Naive thymus-derived CD8-positive, alpha-beta T cell (primary cell): ENCODE measurements around the gene TESPA1. TPM values are rescaled to one million over a fixed set of nuclear protein-coding genes. Genes with fewer than 3 reads are reported as not detected.
"Not testable (repeated sequence)": the region's sequence is repeated elsewhere in the genome, so short reads cannot be mapped to it uniquely, and the experiment has no call there.

Experiments used
- ATAC-seq, 2 donors: fragments of 150-1000 bp; cut with Tn5 transposase in 1 of 2; sonication (Bioruptor Pico), chemical (Tn5 transposase) in 1 of 2; 1 replicate in 1 of 2; 2 replicates in 1 of 2; pipeline ENCODE4 v1.10.0; 2021; ENCODE audit warnings: mild to moderate bottlenecking in 2 of 2, moderate library complexity in 2 of 2
- POLR2A ChIA-PET: fragments of 350-600 bp; sonication (Branson Sonifier 250); formaldehyde crosslinking; loops from one replicate; lab custom pipeline; 2021; ENCODE audit warnings: antibody characterized with exemption; lab: Charles Lee
- DNase-seq, 10 donors: peaks; one replicate each; pipeline versions ENCODE4 v3.0.0 to v3.0.0-alpha.2; 2020 to 2022
- H3K27ac Mint-ChIP-seq, 10 donors: one replicate each; pipeline ENCODE4 v1.8.0; 2020 to 2022; ENCODE audit warnings: mild to moderate bottlenecking in 10 of 10, mixed read lengths in 10 of 10, moderate library complexity in 4 of 10, inconsistent platforms in 1 of 10
- H3K27me3 Mint-ChIP-seq, 5 donors: one replicate each; pipeline ENCODE4 v1.8.0; 2021 to 2022; ENCODE audit warnings: mixed read lengths in 5 of 5
- H3K36me3 Mint-ChIP-seq, 3 donors: one replicate each; pipeline ENCODE4 v1.8.0; 2020 to 2022; ENCODE audit warnings: mixed read lengths in 3 of 3, mild to moderate bottlenecking in 2 of 3, inconsistent platforms in 1 of 3
- H3K4me1 Mint-ChIP-seq, 4 donors: one replicate each; pipeline ENCODE4 v1.8.0; 2021 to 2022; ENCODE audit warnings: mixed read lengths in 4 of 4
- H3K4me3 Mint-ChIP-seq, 10 donors: one replicate each; pipeline ENCODE4 v1.8.0; 2020 to 2022; ENCODE audit warnings: mild to moderate bottlenecking in 10 of 10, mixed read lengths in 10 of 10, moderate library complexity in 6 of 10, inconsistent platforms in 1 of 10
- H3K9me3 Mint-ChIP-seq, 9 donors: one replicate each; pipeline ENCODE4 v1.8.0; 2020 to 2022; ENCODE audit warnings: mixed read lengths in 9 of 9, mild to moderate bottlenecking in 3 of 9, inconsistent platforms in 1 of 9, moderate library complexity in 1 of 9
- polyA plus RNA-seq, 3 donors: library from polyadenylated mRNA; unstranded; fragments of 300-500 nt; fragmentation: Illumina TruSeq; gene quantifications; one replicate each; pipeline ENCODE4 v1.2.3, GENCODE V29; 2021
- total RNA-seq, 8 experiments: library from RNA in 2 of 8; stranded (reverse) in 2 of 8; gene quantifications; one replicate each; pipeline ENCODE4 v1.2.3 and lab custom pipeline; 2021 to 2026

TESPA1 gene
- total and polyA plus RNA-seq, 5 experiments from 2014 or later: 83.1 to 253 (median 245) TPM

DNA sequence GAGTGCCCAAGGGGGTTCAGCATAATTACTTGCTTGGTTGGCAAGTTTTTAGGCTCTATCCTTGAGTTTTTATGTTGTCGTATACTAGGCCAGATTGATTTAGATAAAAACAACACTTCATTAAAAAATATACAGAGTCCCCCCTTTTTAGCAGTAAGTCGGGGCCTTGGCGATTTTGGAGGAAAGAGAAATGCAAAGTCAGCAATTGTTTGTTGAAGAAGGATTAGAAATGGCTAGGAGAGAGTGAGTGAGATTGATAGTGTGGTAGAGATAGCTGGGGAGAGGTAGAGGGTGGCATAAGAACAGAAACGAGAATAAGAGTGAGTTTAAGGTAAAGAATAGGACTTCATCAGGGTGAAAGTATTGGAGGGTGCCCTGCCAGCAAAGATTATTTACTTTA is 41.3 kb downstream of the TESPA1 start:
- H3K27me3 Mint-ChIP-seq, H3K9me3 Mint-ChIP-seq, H3K27ac Mint-ChIP-seq, DNase-seq, ATAC-seq, POLR2A ChIA-PET, H3K4me3 Mint-ChIP-seq: not testable (repeated sequence)
- H3K4me1 Mint-ChIP-seq: peaks cover 0 to 15% (median 12%) of the 10 kb centered on the region in 4 donors
- peaks cover 4 to 20% (median 4%) of the 10 kb centered on the region in 3 donors for H3K36me3 Mint-ChIP-seq

DNA sequence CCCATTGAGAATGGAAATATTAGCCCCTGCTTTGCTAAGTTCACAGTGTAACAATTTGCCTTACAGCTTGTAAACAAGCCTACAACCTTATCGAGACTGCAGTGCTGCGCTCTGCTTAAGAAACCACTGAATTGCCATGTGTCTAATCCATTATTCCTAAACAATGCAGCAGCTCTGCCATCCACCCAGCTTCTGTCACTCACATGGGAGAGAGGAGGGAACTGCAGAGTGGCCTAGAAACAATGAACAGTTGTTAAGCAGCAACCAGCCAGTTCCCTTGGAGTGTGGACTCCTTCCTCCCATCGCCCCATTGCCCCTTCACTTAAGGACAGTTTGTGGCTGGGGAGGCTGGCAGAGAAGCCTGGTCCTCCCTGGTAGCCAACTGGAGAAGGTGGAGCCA is 42.9 kb downstream of the TESPA1 start:
- DNase-seq (no peak), ATAC-seq (no peak)
- H3K27me3 Mint-ChIP-seq: no peaks in the 10 kb centered on the region
- no peak overlapping the region for H3K27ac Mint-ChIP-seq
- peaks cover 0 to 5% (median 4%) of the 10 kb centered on the region in 3 donors for H3K36me3 Mint-ChIP-seq
- no peak overlapping the region for H3K4me3 Mint-ChIP-seq
- POLR2A ChIA-PET: no interaction called here
- peaks cover 4 to 6% (median 5%) of the 10 kb centered on the region in 4 donors for H3K4me1 Mint-ChIP-seq
- H3K9me3 Mint-ChIP-seq: no peaks in the 10 kb centered on the region

DNA sequence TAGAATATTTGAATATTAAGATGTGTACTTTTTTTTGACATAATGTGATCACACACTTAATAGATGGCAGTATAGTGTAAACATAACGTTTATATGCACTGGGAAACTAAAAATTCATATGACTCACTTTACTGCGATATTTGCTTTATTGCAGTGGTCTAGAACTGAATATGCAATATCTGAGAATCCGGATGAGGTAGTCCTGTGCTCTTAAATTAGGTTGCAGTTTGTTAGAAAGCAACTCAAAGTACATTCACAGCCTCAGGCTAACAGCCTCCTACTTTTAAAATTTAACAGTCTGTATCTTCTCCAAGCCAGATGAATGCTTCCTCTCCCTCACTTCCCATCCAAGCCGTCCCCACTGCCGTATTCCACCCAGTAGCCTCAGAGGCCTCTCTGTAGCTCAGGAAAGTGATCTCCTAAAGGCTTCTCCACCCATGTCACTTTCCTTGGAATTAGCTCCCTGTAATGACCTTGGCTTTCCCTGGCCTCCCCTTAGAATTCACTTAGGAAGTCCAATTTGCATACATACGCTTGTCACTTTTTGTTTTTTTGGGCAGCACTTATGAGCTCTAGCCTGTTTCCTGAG is 43.7 kb downstream of the TESPA1 start:
- no peaks in the 10 kb centered on the region for H3K27me3 Mint-ChIP-seq
- H3K27ac Mint-ChIP-seq: peak overlapping the region in 1 of 10 donors; percentile 53
- POLR2A ChIA-PET: no interaction called here
- ATAC-seq: no peak
- H3K4me1 Mint-ChIP-seq: peaks cover 8 to 13% (median 11%) of the 10 kb centered on the region in 4 donors
- no peaks in the 10 kb centered on the region for H3K9me3 Mint-ChIP-seq
- no peak for DNase-seq
- peaks cover 0 to 4% (median 3%) of the 10 kb centered on the region in 3 donors for H3K36me3 Mint-ChIP-seq
- no peak overlapping the region for H3K4me3 Mint-ChIP-seq

DNA sequence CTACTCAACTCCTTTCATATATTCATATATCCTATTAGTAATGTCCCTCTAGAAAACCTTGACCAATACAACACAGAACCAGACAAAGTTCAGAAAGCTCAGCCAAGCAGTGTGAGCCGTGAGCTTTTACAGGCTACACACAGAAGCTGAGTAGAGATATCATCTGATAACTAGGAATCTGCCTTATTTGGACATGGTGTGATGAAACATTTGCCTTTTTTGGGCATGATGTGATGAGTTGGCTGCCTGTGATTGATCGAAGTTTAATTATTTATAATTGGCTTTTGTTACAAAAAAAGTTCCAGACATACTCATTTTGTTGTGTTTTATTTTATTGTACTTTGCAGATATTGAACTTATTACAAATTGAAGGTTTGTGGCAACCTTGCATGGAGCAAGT is 46.6 kb downstream of the TESPA1 start:
- peak overlapping the region in 2 of 10 donors; percentile 31 to 47 for H3K27ac Mint-ChIP-seq
- no peaks in the 10 kb centered on the region for H3K9me3 Mint-ChIP-seq
- POLR2A ChIA-PET: no interaction called here

DNA sequence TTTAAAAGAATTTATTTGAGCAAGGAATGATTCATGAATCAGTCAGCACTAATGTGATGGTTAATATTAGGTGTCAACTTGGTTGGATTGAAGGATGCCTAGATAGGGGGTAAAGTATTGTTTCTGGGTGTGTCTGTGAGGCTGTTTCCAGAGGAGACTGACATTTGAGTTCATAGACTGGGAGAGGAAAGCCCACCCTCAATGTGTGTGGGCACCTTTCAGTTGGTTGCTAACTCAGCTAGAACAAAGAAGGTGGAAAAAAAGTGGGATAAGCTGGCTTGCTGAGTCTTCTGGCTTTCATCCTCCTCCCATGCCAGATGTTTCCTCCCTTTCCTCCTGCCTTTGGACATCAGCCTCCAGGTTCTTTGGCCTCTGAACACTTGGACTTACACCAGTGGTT is 47.2 kb downstream of the TESPA1 start:
- H3K27ac Mint-ChIP-seq: peak overlapping the region in 3 of 10 donors; percentile 77 to 98 (median 96)
- H3K4me1 Mint-ChIP-seq: peaks cover 28 to 47% (median 45%) of the 10 kb centered on the region in 4 donors

More for the DNA sequence above, 46.6 kb downstream of the TESPA1 start:
- DNase-seq (no peak), ATAC-seq (no peak)
- Mint-ChIP-seq H3K36me3 (peaks cover 0 to 4% (median 3%) of the 10 kb centered on the region in 3 donors), H3K4me1 (peaks cover 25 to 42% (median 40%) of the 10 kb centered on the region in 4 donors), H3K4me3 (no peak overlapping the region), H3K27me3 (no peaks in the 10 kb centered on the region)

DNA sequence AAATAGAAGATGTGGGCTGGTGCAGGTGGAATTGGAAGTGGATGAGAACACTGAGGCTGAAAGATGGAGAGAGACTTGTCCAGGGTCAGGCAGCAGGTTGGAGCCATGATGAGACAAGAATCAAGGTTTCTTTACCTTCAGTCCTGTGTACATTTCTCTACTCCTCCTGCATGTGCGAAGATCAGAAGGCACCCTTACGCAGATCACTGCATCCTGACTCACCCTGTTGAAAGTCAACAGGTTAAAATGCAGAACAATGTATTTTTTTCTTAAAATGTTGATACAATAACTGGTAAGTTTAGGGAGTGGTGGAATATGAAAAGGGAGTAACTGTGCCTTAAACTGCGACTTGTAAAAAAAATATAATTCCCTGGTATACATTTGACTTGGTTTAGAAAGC is 47.8 kb downstream of the TESPA1 start:
- Mint-ChIP-seq H3K4me1 (peaks cover 28 to 52% (median 50%) of the 10 kb centered on the region in 4 donors), H3K4me3 (peak overlapping the region in 1 of 10 donors; percentile 81), H3K27me3 (no peaks in the 10 kb centered on the region), H3K9me3 (no peaks in the 10 kb centered on the region), H3K27ac (peak overlapping the region in 4 of 10 donors; percentile 23 to 98 (median 86)), H3K36me3 (peaks cover 0 to 4% (median 3%) of the 10 kb centered on the region in 3 donors)
- ATAC-seq: no peak
- no peak for DNase-seq
- POLR2A ChIA-PET: interaction anchor here (0.7 kb wide), 1 partner anchor 11 kb away, joined by 3 read pairs; no protein-coding TSS in a partner anchor

More for the DNA sequence above, 47.2 kb downstream of the TESPA1 start:
- Mint-ChIP-seq H3K36me3 (peaks cover 0 to 4% (median 3%) of the 10 kb centered on the region in 3 donors), H3K9me3 (no peaks in the 10 kb centered on the region), H3K27me3 (no peaks in the 10 kb centered on the region), H3K4me3 (no peak overlapping the region)
- no peak for ATAC-seq
- no peak for DNase-seq
- POLR2A ChIA-PET: no interaction called here

DNA sequence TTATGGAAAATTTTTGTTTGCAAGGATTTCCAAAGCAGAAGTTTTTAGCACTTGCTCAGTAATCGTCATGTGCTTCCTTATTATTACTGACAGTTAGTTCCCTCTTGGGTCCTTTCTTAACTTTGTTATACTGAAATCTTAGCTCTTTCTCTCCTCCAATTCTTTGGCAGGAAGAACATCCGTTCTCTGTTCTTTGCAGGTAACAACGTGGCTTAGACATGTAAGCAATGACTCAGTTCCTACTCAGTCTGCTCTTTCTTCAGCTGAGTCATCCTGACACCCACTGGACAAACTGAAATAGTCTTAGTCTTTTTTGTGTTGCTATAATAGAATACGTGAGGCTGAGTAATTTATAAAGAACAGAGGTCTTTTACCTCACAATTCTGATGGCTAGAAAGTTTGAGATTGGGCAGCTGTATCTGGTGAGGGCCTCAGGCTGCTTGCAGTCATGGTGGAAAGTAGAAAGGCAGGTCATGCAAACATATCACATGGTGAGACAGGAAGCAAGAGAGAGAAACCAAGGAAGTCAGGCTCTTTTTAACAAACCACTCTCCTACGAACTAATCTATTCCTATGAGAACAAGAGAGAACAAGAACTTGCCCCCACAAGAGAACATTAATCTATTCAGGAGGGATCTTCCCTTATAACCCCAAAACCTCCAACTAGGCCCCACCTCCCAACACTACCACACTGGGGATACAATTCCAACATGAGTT is 49.2 kb downstream of the TESPA1 start:
- Mint-ChIP-seq H3K27ac (peak overlapping the region; percentile 48 to 98 (median 88)), H3K27me3 (no peaks in the 10 kb centered on the region), H3K4me1 (peaks cover 28 to 54% (median 51%) of the 10 kb centered on the region in 4 donors), H3K36me3 (peaks cover 0 to 15% (median 8%) of the 10 kb centered on the region in 3 donors), H3K9me3 (peaks cover 0 to 12% (median 8%) of the 10 kb centered on the region in 9 donors), H3K4me3 (peak overlapping the region in 9 of 10 donors; percentile 34 to 81 (median 54))
- ATAC-seq: peak; percentile 93 to 96
- peak in 5 of 10 donors; percentile 14 to 52 (median 27) for DNase-seq
- POLR2A ChIA-PET: interaction anchor here (0.7 to 2.4 kb wide), 5 partner anchors 11 to 81 kb away, joined by 3 to 11 read pairs (median 3); partner anchors contain the start of genes MUCL1 and TESPA1

DNA sequence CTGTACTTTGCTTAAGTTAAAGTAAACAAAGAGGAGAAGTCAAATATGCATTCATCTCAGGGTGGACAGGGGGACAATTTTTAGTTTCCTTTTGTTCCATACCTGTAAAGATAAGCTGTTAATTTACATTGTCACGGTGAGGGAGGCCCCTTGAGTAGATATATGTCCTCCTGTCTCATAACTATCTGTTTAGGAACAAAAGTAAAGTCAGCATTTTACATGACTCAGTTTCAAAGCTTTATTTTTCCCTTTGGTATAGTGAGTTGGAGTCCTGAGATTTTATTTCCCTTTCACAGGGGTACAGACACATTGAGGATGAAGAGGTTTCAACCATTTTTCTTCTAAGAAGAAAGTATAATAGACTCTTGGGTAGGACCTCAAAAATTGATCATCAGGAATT is 50.1 kb downstream of the TESPA1 start:
- ATAC-seq: no peak
- H3K36me3 Mint-ChIP-seq: peaks cover 0 to 21% (median 17%) of the 10 kb centered on the region in 3 donors
- DNase-seq: no peak
- H3K4me3 Mint-ChIP-seq: peak overlapping the region in 3 of 10 donors; percentile 3 to 12 (median 7)
- POLR2A ChIA-PET: interaction anchor here (1.0 to 2.4 kb wide), 4 partner anchors 12 to 79 kb away, joined by 3 to 11 read pairs (median 6); partner anchors contain the start of gene TESPA1
- H3K27ac Mint-ChIP-seq: peak overlapping the region in 5 of 10 donors; percentile 22 to 98 (median 49)
- H3K27me3 Mint-ChIP-seq: no peaks in the 10 kb centered on the region
- peaks cover 28 to 54% (median 51%) of the 10 kb centered on the region in 4 donors for H3K4me1 Mint-ChIP-seq
- H3K9me3 Mint-ChIP-seq: peaks cover 3 to 22% (median 17%) of the 10 kb centered on the region in 9 donors

DNA sequence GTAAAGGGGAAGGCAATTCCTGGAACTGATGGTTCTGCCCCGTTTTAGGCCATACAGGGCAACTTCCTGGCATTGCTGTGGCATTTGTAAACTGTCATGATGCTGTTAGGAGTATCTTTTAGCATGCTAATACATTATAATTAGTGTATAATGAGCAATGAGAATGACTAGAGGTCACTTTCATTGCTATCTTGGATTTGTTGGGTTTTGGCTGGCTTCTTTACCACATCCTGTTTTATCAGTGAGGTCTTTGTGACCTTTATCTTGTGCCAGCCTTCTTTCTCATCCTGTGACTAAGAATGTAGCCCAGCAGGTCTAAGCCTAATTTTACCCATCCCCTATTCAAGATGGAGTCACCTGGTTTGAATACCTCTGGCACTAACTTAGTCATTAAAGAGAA is 51.2 kb downstream of the TESPA1 start:
- no peak for ATAC-seq
- Mint-ChIP-seq H3K9me3 (peaks cover 3 to 27% (median 21%) of the 10 kb centered on the region in 9 donors), H3K4me1 (peaks cover 28 to 54% (median 51%) of the 10 kb centered on the region in 4 donors), H3K27me3 (no peaks in the 10 kb centered on the region), H3K27ac (peak overlapping the region in 3 of 10 donors; percentile 14 to 65 (median 22)), H3K4me3 (peak overlapping the region in 5 of 10 donors; percentile 7 to 47 (median 33)), H3K36me3 (peaks cover 0 to 24% (median 21%) of the 10 kb centered on the region in 3 donors)
- POLR2A ChIA-PET: no interaction called here
- DNase-seq: no peak

DNA sequence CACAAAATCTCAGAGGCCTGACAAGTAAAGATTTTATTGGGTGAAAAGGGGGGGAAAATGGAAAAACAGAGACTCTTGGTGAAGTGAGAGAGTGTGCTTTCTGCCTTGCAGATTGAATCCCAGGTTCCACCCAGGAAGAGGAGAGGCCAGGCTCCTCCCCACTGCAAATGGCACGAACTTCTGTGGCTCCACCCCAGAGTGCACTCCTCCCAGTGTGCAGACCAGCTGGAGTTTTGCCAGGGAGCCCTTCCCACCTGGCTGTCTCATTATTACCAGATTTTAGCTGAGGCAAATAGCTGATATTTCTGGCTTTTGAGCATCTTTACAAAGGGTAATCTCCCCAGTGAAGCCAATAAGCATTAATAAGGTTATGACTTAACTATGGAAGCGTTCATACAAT is 51.9 kb downstream of the TESPA1 start:
- H3K27ac Mint-ChIP-seq: peak overlapping the region in 3 of 10 donors; percentile 12 to 65 (median 14)
- ATAC-seq: no peak
- H3K9me3 Mint-ChIP-seq: peaks cover 3 to 27% (median 21%) of the 10 kb centered on the region in 9 donors
- no peak for DNase-seq
- peaks cover 0 to 24% (median 23%) of the 10 kb centered on the region in 3 donors for H3K36me3 Mint-ChIP-seq
- peaks cover 28 to 54% (median 51%) of the 10 kb centered on the region in 4 donors for H3K4me1 Mint-ChIP-seq
- peak overlapping the region in 3 of 10 donors; percentile 24 to 38 (median 33) for H3K4me3 Mint-ChIP-seq
- H3K27me3 Mint-ChIP-seq: no peaks in the 10 kb centered on the region
- POLR2A ChIA-PET: no interaction called here

DNA sequence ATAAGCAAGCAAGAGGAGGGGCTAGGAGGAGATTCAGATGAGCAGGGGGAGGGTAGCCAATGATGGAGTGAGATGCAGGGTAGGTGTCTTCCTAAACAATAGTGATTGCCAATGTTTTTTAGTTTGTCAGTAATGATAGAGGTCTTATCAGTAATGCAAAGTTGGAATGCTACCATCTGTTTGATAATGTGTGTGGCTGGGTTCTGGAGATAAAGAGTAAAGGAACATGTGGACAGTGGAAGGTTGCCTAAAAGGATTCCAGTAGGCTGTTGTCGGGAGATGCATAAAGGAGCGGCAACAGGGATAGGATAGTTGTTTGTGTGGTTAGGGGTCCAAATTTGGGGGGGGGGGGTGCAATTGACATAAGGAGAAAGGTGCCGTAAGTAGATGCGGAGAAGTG is 52.5 kb downstream of the TESPA1 start:
- DNase-seq: no peak
- Mint-ChIP-seq H3K36me3 (peaks cover 0 to 26% (median 24%) of the 10 kb centered on the region in 3 donors), H3K27ac (peak overlapping the region in 3 of 10 donors; percentile 6 to 84 (median 20)), H3K4me3 (no peak overlapping the region), H3K27me3 (no peaks in the 10 kb centered on the region), H3K9me3 (peaks cover 3 to 27% (median 23%) of the 10 kb centered on the region in 9 donors), H3K4me1 (peaks cover 28 to 54% (median 51%) of the 10 kb centered on the region in 4 donors)
- POLR2A ChIA-PET: no interaction called here
- ATAC-seq: no peak

DNA sequence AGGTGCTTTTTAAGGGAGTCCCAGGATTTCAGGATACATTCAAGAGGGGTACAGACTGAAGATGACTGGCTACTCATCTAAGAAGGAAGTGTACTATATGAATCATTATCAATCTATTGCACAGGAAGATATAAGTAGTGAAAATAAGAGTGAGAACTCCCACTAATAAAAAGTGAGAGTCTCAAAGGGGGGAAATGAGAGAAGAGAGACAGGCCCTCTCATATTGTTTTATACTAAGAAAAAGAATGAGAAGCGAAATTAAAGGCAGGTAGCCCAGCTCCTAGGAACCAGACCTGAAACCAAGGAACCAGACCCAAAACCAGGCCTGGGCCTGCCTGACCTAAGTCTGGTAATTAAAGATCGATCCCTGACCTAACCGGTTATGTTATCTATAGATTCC is 54.6 kb downstream of the TESPA1 start:
- Mint-ChIP-seq H3K4me1 (peaks cover 12 to 39% (median 33%) of the 10 kb centered on the region in 4 donors), H3K36me3 (peaks cover 0 to 26% (median 24%) of the 10 kb centered on the region in 3 donors), H3K27me3 (no peaks in the 10 kb centered on the region), H3K4me3 (no peak overlapping the region), H3K27ac (no peak overlapping the region), H3K9me3 (peaks cover 5 to 27% (median 23%) of the 10 kb centered on the region in 9 donors)
- POLR2A ChIA-PET: no interaction called here
- no peak for DNase-seq
- ATAC-seq: no peak
